Measurements from ENCODE around the gene SLC4A4.

The SLC4A4 gene

DNA sequence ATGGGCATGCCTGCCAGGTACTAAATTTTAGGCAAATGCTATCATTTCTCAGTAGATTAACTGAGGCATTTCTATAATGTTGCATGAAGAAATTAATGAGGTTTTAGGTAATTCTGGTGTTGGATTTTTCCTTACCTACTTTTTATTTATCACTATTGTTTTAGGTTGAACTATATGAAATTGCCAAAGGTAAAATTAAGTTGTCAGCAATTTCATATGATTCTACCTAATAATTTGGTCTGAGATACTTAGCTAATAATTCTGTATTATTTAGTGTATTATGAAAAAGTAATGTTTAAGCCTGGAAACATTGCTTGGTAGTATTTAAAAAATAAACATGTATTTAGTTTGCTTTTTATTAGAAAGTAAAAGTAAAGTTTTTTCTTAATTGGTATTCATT lies 22.7 kb downstream of the SLC4A4 start:
- H3K36me3 ChIP-seq, result no peaks in the 10 kb centered on the region
- no peak overlapping the region for H3K4me3 ChIP-seq (ENCODE audit: low read depth, low read length)
- no peaks in the 10 kb centered on the region for H3K9me3 ChIP-seq (ENCODE audit: severe bottlenecking)
- no peak overlapping the region for H3K27ac ChIP-seq
- TF ChIP-seq, protein P1, sequence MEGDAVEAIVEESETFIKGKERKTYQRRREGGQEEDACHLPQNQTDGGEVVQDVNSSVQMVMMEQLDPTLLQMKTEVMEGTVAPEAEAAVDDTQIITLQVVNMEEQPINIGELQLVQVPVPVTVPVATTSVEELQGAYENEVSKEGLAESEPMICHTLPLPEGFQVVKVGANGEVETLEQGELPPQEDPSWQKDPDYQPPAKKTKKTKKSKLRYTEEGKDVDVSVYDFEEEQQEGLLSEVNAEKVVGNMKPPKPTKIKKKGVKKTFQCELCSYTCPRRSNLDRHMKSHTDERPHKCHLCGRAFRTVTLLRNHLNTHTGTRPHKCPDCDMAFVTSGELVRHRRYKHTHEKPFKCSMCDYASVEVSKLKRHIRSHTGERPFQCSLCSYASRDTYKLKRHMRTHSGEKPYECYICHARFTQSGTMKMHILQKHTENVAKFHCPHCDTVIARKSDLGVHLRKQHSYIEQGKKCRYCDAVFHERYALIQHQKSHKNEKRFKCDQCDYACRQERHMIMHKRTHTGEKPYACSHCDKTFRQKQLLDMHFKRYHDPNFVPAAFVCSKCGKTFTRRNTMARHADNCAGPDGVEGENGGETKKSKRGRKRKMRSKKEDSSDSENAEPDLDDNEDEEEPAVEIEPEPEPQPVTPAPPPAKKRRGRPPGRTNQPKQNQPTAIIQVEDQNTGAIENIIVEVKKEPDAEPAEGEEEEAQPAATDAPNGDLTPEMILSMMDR (IDR thresholded peaks at IDR 0.05; ENCODE audit: low read depth, low read length), result no peak
- H3K27me3 ChIP-seq (ENCODE audit: insufficient read depth, low read depth, severe bottlenecking), result peaks cover 2% of the 10 kb centered on the region
- DNase-seq, result no peak

DNA sequence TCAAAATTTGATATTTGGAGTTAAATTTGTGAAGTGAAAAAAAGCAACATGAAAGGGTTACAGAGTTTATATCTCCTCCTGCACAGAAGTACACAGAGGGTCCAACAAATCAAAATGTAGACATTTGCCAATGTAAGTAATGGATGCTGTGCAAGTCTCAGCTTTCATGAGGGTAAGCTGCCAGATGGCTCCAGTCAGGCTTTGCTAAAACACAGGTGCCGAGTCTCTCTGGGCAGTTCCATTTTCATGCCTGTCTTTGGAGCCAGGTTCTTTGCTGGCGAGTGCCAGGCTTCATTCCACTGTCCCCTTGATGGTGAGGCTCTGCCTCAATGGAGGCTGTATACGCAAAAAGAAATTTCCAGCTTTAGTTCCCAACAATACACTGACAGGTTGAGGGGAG lies 27.9 kb downstream of the SLC4A4 start:
- TF ChIP-seq, protein P1 (IDR thresholded peaks at IDR 0.05; ENCODE audit: low read depth, low read length), result no peak
- H3K9me3 ChIP-seq (ENCODE audit: severe bottlenecking), result no peaks in the 10 kb centered on the region
- H3K36me3 ChIP-seq, result no peaks in the 10 kb centered on the region
- DNase-seq, result peak; percentile 19
- no peak overlapping the region for H3K27ac ChIP-seq
- no peak overlapping the region for H3K4me3 ChIP-seq (ENCODE audit: low read depth, low read length)
- H3K27me3 ChIP-seq (ENCODE audit: insufficient read depth, low read depth, severe bottlenecking), result peaks cover 2% of the 10 kb centered on the region

DNA sequence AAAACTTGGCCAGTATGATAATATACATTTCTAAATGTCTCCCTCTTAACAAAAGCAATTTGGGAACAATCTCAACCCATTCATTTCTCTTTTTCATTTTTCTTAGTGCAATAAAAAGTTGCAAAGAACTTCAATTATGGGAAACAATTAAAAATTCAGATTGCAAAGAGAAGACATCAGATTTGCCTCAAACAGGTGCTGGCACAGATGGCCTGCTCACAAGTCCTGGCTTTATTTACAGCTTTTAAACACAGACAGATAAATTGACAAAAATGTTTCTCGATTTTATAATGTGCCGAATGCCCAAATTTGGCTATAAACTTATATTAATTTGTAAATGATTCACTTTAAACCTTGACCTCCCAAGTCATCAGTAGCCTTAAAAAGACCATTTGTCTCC lies 28.7 kb downstream of the SLC4A4 start:
- TF ChIP-seq, protein P1 (IDR thresholded peaks at IDR 0.05; ENCODE audit: low read depth, low read length), result no peak
- Histone ChIP-seq H3K27me3 (ENCODE audit: insufficient read depth, low read depth, severe bottlenecking) (peaks cover 2% of the 10 kb centered on the region), H3K4me3 (ENCODE audit: low read depth, low read length) (no peak overlapping the region)

DNA sequence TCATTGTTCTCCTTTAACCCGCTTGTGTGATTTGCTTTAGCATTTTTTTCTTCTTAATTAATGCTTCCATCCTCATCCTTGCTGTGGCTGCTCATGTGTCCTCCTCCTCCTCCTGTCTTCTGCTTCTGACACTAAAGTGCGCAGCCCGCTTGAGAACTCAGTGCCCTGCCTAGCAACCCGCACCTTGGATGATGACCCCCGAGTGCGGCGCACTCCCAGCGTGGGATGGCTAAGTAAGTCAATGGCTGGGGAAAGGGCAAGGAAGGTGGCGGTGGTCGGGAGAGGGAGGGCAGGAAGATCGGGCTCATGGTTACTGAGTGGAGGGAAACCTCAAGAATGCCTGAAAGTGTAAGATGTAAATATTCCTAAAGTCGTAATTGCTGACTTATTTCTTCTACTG lies 30.1 kb downstream of the SLC4A4 start:
- TF ChIP-seq, protein P1 (IDR thresholded peaks at IDR 0.05; ENCODE audit: low read depth, low read length), result no peak
- Histone ChIP-seq H3K36me3 (no peaks in the 10 kb centered on the region), H3K27me3 (ENCODE audit: insufficient read depth, low read depth, severe bottlenecking) (peaks cover 2% of the 10 kb centered on the region), H3K9me3 (ENCODE audit: severe bottlenecking) (no peaks in the 10 kb centered on the region), H3K4me3 (ENCODE audit: low read depth, low read length) (no peak overlapping the region), H3K27ac (no peak overlapping the region)
- no peak for DNase-seq

More for the DNA sequence above, 28.7 kb downstream of the SLC4A4 start:
- H3K9me3 ChIP-seq (ENCODE audit: severe bottlenecking), result no peaks in the 10 kb centered on the region
- no peak overlapping the region for H3K27ac ChIP-seq
- DNase-seq, result no peak
- H3K36me3 ChIP-seq, result no peaks in the 10 kb centered on the region

DNA sequence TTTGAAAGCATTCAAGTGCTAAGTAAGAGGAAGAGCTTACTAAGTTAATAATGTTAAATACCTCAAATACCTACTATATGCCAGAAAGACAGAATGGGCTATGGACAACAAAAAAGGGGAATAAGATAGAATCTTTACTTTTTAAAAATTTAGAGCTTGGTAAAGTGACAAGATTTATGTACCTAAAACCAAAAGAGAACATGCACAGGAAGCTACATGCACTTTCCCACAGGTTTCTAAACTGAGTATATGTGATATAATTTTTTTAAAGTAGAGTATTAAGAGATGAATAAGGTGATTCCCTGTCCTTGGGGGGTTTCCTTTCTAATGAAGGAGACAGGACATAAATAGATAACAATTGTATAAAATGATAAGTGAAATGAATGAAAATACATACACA lies 30.7 kb downstream of the SLC4A4 start:
- no peak overlapping the region for H3K27ac ChIP-seq
- H3K9me3 ChIP-seq (ENCODE audit: severe bottlenecking), result no peaks in the 10 kb centered on the region
- DNase-seq, result no peak
- H3K27me3 ChIP-seq (ENCODE audit: insufficient read depth, low read depth, severe bottlenecking), result peaks cover 2% of the 10 kb centered on the region
- no peaks in the 10 kb centered on the region for H3K36me3 ChIP-seq
- TF ChIP-seq, protein P1 (IDR thresholded peaks at IDR 0.05; ENCODE audit: low read depth, low read length), result no peak
- no peak overlapping the region for H3K4me3 ChIP-seq (ENCODE audit: low read depth, low read length)

DNA sequence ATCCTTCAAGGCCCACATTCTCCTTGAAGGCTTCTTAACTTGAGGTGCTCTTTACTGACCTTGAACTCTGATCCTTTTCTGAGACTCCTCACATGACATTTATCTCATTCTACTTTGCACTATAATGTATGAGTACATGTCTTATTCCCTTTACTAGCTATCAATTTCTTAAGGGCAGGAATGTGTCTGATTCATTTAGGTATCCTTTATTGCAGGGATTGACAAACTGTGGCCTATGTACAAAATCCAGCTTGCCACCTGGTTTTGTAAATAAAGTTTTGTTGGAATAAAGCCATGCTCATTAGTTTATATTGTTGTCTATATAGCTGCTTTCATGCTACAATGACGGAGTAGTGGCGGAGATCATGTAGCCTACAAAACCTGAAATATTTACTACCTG lies 36.7 kb downstream of the SLC4A4 start:
- Histone ChIP-seq H3K36me3 (no peaks in the 10 kb centered on the region), H3K27me3 (ENCODE audit: insufficient read depth, low read depth, severe bottlenecking) (no peaks in the 10 kb centered on the region), H3K9me3 (ENCODE audit: severe bottlenecking) (no peaks in the 10 kb centered on the region), H3K27ac (no peak overlapping the region), H3K4me3 (ENCODE audit: low read depth, low read length) (no peak overlapping the region)
- no peak for DNase-seq
- TF ChIP-seq, protein P1 (IDR thresholded peaks at IDR 0.05; ENCODE audit: low read depth, low read length), result no peak

All from WERI-Rb-1 (cell line).